ENCODE data around the gene MYOC. TPM values are rescaled to one million over a fixed set of nuclear protein-coding genes. Genes with fewer than 3 reads are reported as not detected.
"Not testable (repeated sequence)": the region's sequence is repeated elsewhere in the genome, so short reads cannot be mapped to it uniquely, and the experiment has no call there.

The MYOC gene
- total RNA-seq, 1 experiment from 2014 or later: not detected

DNA sequence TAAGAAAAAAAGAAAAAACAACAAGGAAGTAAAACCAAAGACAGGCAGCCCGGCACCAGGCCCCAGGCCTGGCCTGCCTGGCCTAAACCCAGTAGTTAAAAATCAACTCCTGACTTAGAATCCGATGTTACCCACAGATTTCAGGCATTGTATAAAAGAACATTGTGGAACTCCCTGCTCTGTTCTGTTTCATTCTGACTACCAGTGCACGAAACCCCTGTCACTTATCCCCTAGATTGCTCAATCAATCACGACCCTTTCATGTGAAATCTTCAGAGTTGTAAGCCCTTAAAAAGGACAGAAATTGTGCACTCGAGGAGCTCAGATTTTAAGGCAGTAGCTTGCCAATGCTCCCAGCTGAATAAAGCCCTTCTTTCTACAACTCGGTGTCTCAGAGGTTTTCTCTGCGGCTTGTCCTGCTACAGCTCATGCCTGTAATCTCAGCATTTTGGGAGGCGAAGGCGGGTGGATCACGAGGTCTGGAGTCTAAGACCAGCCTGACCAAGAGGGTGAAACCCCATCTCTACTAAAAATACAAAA is 46.0 kb downstream of the MYOC start:
- no peak for DNase-seq (ENCODE audit: low spot score)

- DNase-seq (ENCODE audit: low spot score): not testable (repeated sequence)
Observed at GRCh38 chr1:171603042-171603441, 49.4 kb downstream of the MYOC start.

DNA sequence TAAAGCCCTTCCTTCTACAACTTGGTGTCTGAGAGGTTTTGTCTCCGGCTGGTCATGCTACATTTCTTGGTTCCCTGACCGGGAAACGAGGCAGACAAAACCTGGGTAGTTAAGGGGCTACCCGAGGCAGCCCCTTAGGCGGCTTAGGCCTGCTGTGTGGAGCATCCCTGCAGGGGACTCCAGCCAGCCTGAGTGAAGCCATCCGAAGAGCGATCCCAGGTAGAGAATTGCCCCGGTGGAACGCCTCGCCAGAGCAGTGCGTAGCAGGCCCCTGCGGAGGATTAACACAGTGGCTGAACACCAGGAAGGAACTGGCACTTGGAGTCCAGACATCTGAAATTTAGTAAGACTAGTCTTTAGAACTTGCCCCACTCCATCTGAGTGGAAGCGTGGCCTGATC is 51.6 kb downstream of the MYOC start:
- no peak for DNase-seq (ENCODE audit: low spot score)

DNA sequence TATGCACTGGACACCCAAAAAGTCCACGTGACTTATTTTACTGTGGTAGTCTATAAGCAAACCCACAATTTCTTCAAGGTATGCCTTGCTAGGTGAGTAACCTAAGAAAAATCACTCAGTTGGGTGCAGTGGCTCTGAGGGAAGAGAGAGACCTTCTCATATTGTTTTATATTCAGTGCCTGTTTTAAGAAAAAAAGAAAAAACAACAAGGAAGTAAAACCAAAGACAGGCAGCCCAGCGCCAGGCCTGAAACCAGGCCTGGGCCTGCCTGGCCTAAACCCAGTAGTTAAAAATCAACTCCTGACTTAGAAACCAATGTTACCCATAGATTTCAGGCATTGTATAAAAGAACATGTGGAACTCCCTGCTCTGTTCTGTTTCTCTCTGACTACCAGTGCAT is 52.2 kb downstream of the MYOC start:
- DNase-seq (ENCODE audit: low spot score): not testable (repeated sequence)

GRCh38 chr1:171597203-171597602 is 55.3 kb downstream of the MYOC start:
- no peak for DNase-seq (ENCODE audit: low spot score)

DNA sequence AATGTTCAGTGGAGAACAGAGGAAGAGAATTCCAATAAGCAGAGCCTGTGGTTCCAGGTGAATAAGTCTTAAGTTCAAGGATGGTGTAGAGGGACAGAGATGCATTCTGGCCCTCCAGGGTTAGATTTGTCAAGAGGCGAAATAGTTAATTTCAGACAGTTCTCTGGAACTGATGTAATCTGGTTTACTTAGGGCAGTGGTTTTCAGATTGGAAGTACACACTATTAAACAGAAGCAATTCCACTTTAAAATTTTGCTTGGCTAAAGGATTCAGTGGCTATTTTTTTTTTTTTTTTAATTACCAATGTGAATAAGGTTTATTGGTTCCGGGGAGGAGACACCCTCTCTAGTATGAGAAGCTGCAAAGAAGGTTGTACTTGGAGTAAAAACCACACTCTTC is 55.8 kb downstream of the MYOC start:
- no peak for DNase-seq (ENCODE audit: low spot score)

GRCh38 chr1:171596119-171596518 is 56.4 kb downstream of the MYOC start:
- DNase-seq (ENCODE audit: low spot score): no peak

GRCh38 chr1:171595324-171595723 is 57.2 kb downstream of the MYOC start:
- no peak for DNase-seq (ENCODE audit: low spot score)

GRCh38 chr1:171590022-171590421 is 62.5 kb downstream of the MYOC start:
- DNase-seq (ENCODE audit: low spot score): no peak

DNA sequence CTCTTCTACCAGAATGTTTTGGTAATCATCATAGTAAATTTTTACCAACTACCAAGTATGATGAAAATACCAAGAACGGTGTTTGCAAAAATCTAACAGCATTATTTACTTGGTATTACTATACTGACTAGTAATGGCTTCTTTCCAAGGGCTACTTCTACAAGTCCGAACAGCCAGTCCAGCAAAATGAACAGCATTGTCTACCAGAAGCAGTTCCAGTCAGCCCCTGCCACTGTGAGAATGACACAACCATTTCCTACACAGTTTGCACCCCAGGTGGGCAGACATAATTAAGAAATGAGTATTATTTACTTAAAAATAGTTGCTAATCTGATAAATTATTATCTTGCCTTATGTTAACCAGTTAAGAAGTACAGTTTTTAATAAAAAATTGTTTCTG is 64.3 kb downstream of the MYOC start:
- DNase-seq (ENCODE audit: low spot score): no peak

GRCh38 chr1:171585715-171586114 is 66.8 kb downstream of the MYOC start:
- no peak for DNase-seq (ENCODE audit: low spot score)

Other genes starting within 250 kb of the MYOC start
- 41.8 and 45.1 TPM in 2 replicates for gene PRRC2C, start 167.2 kb downstream of the MYOC start, total RNA-seq (2014; rRNA removed; shearing (Covaris generic))
- gene MYOCOS, start 30.4 kb downstream of the MYOC start, total RNA-seq (2014; rRNA removed; shearing (Covaris generic)): not detected in 2 replicates
- 0.15 and 0.39 TPM in 2 replicates for gene VAMP4, start 89.4 kb upstream of the MYOC start, total RNA-seq (2014; rRNA removed; shearing (Covaris generic))
- 38.8 and 39.4 TPM in 2 replicates for gene METTL13, start 129.0 kb upstream of the MYOC start, total RNA-seq (2014; rRNA removed; shearing (Covaris generic))
- 1.0 and 1.3 TPM in 2 replicates for gene DNM3, start 188.8 kb upstream of the MYOC start, total RNA-seq (2014; rRNA removed; shearing (Covaris generic))

Data from HT-29 (cell line).